DMS53 treated with DMSO at 0.1 percent for 48 hours (cell line): ENCODE measurements around the gene TECR.
A peak's percentile ranks its signal among the peaks of the same experiment; 100 is the strongest.
"Not testable (repeated sequence)": the region's sequence is repeated elsewhere in the genome, so short reads cannot be mapped to it uniquely, and the experiment has no call there.

Source experiments
- DNase-seq: peaks from one replicate; lab custom pipeline; 2025; ENCODE audit not compliant: unreplicated experiment; lab: John Stamatoyannopoulos, UW

TECR gene

GRCh38 chr19:14529254-14530004, at the start of gene TECR:
TECR (plus strand) TSS chr19:14529594; CDS start chr19:14529697, 103 bp downstream.
- peak; percentile 93 for DNase-seq

GRCh38 chr19:14479975-14480699, 49.3 kb upstream of the TECR start:
- no peak for DNase-seq

- no peak for DNase-seq
Observed at GRCh38 chr19:14480700-14481079, 48.7 kb upstream of the TECR start.

GRCh38 chr19:14482172-14482941, 47.0 kb upstream of the TECR start:
- no peak for DNase-seq

- DNase-seq: no peak
Observed at GRCh38 chr19:14487370-14488125, 41.8 kb upstream of the TECR start.

- no peak for DNase-seq
Observed at GRCh38 chr19:14492756-14493337, 36.5 kb upstream of the TECR start.

- DNase-seq: no peak
Observed at GRCh38 chr19:14494411-14494810, 35.0 kb upstream of the TECR start.

GRCh38 chr19:14494910-14495671, 34.3 kb upstream of the TECR start:
- no peak for DNase-seq

- DNase-seq: no peak
Observed at GRCh38 chr19:14495672-14496028, 33.7 kb upstream of the TECR start.

GRCh38 chr19:14496029-14496833, 33.2 kb upstream of the TECR start, which contains the start of gene GIPC1:
GIPC1 (minus strand) TSS chr19:14496127; CDS start chr19:14482976, 13,151 bp downstream.
- peak; percentile 89 for DNase-seq

GRCh38 chr19:14496834-14497227, 32.6 kb upstream of the TECR start:
- DNase-seq: no peak

- DNase-seq: no peak
Observed at GRCh38 chr19:14497228-14497921, 32.0 kb upstream of the TECR start.

GRCh38 chr19:14502334-14503092, 26.9 kb upstream of the TECR start:
- no peak for DNase-seq

GRCh38 chr19:14503285-14503684, 26.1 kb upstream of the TECR start:
- DNase-seq: no peak

GRCh38 chr19:14504575-14504974, 24.8 kb upstream of the TECR start:
- DNase-seq: not testable (repeated sequence)

GRCh38 chr19:14505488-14506239, 23.7 kb upstream of the TECR start:
- no peak for DNase-seq
